K562 (cell line): ENCODE data around the gene ZNF215. TPM values are rescaled to one million over a fixed set of nuclear protein-coding genes. Genes with fewer than 3 reads are reported as not detected.

Experiments used
- ARID2 ChIP-seq: fragments of 450-650 bp; IDR thresholded peaks from 2 replicates; pipeline ENCODE4 v1.6.1; 2017; ENCODE audit warnings: antibody characterized with exemption, mild to moderate bottlenecking
- DMBX1 ChIP-seq: fragments of 250-450 bp; sonication (Bioruptor Pico); IDR thresholded peaks from 2 replicates; pipeline ENCODE4 v1.8.0; 2022; ENCODE audit warnings: inconsistent platforms, mild to moderate bottlenecking, moderate library complexity, borderline replicate concordance
- EHMT2 ChIP-seq: fragments of 450-650 bp; IDR thresholded peaks from 2 replicates; pipeline ENCODE4 v1.6.1; 2018; ENCODE audit warnings: antibody characterized with exemption
- ELF2 ChIP-seq: fragments of 250-450 bp; sonication (Bioruptor Pico); IDR thresholded peaks from 2 replicates; pipeline ENCODE4 v1.5.0; 2021; ENCODE audit warnings: mild to moderate bottlenecking
- GATAD2A ChIP-seq: fragments of 450-650 bp; IDR thresholded peaks from 2 replicates; pipeline ENCODE4 v1.6.1; 2017
- KAT8 ChIP-seq: fragments of 450-650 bp; IDR thresholded peaks from 2 replicates; pipeline ENCODE4 v1.6.1; 2016; ENCODE audit warnings: low read depth, mild to moderate bottlenecking
- MCM7 ChIP-seq, 2 experiments: fragments of 450-650 bp; IDR thresholded peaks; 2 replicates each; pipeline ENCODE4 v1.6.1; 2016 to 2018
- NCOA6 ChIP-seq: fragments of 450-650 bp; IDR thresholded peaks from 2 replicates; pipeline ENCODE4 v1.6.1; 2017; ENCODE audit warnings: mild to moderate bottlenecking
- NFYB ChIP-seq: IDR thresholded peaks from 2 replicates; pipeline ENCODE4 v1.6.1; 2011; ENCODE audit warnings: mild to moderate bottlenecking, moderate library complexity; ENCODE audit not compliant: insufficient read length; ENCODE audit errors: extremely low read depth
- SMARCA5 ChIP-seq: fragments of 450-650 bp; IDR thresholded peaks from 2 replicates; pipeline ENCODE4 v1.6.1; 2016
- TAL1 ChIP-seq: fragments of 450-650 bp; IDR thresholded peaks from 2 replicates; pipeline ENCODE4 v1.6.1; 2016; ENCODE audit warnings: mild to moderate bottlenecking
- TCF7 ChIP-seq: sonication (generic); IDR thresholded peaks from 2 replicates; pipeline ENCODE4 v1.6.1; 2016; ENCODE audit warnings: antibody characterized with exemption, borderline replicate concordance
- ZNF134 ChIP-seq: fragments of 250-450 bp; sonication (Bioruptor Pico); conservative IDR thresholded peaks from 2 replicates; pipeline ENCODE4 v1.4.0; 2020
- ZNF212 ChIP-seq: fragments of 450-650 bp; formaldehyde crosslinking; IDR thresholded peaks from 2 replicates; pipeline ENCODE4 v1.4.0; 2020; ENCODE audit warnings: mild to moderate bottlenecking
- ZNF23 ChIP-seq: fragments of 250-450 bp; sonication (Bioruptor Pico); IDR thresholded peaks from 2 replicates; pipeline ENCODE4 v1.4.0; 2020; ENCODE audit warnings: mild to moderate bottlenecking
- ZNF239 ChIP-seq: fragments of 250-450 bp; sonication (Bioruptor Pico); IDR thresholded peaks from 2 replicates; pipeline ENCODE4 v1.4.0; 2020; ENCODE audit warnings: mild to moderate bottlenecking
- ZNF431 ChIP-seq: sonication (generic); formaldehyde crosslinking; IDR thresholded peaks from 2 replicates; pipeline ENCODE4 v1.8.0; 2022; ENCODE audit warnings: mild to moderate bottlenecking, missing genetic modification reagents
- ZNF79 ChIP-seq: fragments of 250-450 bp; sonication (Bioruptor Pico); IDR thresholded peaks from 2 replicates; pipeline ENCODE4 v1.4.0; 2020; ENCODE audit warnings: low read depth, mild to moderate bottlenecking, moderate library complexity
- polyA plus RNA-seq, 8 experiments: library from polyadenylated mRNA; depleted of rRNA in 4 of 8; stranded (reverse) in 5 of 8; unstranded in 3 of 8; fragments of >200 nt; fragmentation: Nextera tagmentation in 2 of 8; fragmentation: Illumina TruSeq in 1 of 8; extraction: Ambion mirVana in 2 of 8; extraction: Trizol in 1 of 8; gene quantifications; 2 replicates each; pipeline versions ENCODE4 v1.2.1 to v1.2.3, GENCODE V29; 2011 to 2014; ENCODE audit warnings: inconsistent platforms in 1 of 8, missing spikeins in 1 of 8
- total RNA-seq, 7 experiments: library from RNA; depleted of rRNA in 6 of 7; stranded (reverse); fragments of >200 nt in 6 of 7; fragmentation: Illumina TruSeq in 2 of 7; extraction: Trizol in 2 of 7; gene quantifications; 2 replicates each; pipeline versions ENCODE4 v1.2.1 to v1.2.3, GENCODE V29; 2011 to 2021; ENCODE audit warnings: low replicate concordance in 1 of 7
- TF ChIP-seq, protein P1 (sequence below): fragments of 250-450 bp; sonication (Bioruptor Pico); IDR thresholded peaks from 2 replicates; pipeline ENCODE4 v1.8.0; 2022; ENCODE audit warnings: moderate library complexity, mild to moderate bottlenecking, inconsistent platforms
- TF ChIP-seq, protein P2 (sequence below): IDR thresholded peaks from 2 replicates; pipeline ENCODE4 v1.6.1; 2011; ENCODE audit not compliant: insufficient read length; ENCODE audit errors: extremely low read depth
- TF ChIP-seq, protein P3 (sequence below): fragments of 250-450 bp; sonication (Bioruptor Pico); IDR thresholded peaks from 2 replicates; pipeline ENCODE4 v1.4.0; 2020; ENCODE audit warnings: mild to moderate bottlenecking, moderate library complexity

ZNF215 gene
- total and polyA plus RNA-seq, 9 of the 15 experiments (the other 6 are each of a cell fraction or from before 2014, with no cell fraction given), result 11.2 to 19.1 (median 14.2) TPM

DNA sequence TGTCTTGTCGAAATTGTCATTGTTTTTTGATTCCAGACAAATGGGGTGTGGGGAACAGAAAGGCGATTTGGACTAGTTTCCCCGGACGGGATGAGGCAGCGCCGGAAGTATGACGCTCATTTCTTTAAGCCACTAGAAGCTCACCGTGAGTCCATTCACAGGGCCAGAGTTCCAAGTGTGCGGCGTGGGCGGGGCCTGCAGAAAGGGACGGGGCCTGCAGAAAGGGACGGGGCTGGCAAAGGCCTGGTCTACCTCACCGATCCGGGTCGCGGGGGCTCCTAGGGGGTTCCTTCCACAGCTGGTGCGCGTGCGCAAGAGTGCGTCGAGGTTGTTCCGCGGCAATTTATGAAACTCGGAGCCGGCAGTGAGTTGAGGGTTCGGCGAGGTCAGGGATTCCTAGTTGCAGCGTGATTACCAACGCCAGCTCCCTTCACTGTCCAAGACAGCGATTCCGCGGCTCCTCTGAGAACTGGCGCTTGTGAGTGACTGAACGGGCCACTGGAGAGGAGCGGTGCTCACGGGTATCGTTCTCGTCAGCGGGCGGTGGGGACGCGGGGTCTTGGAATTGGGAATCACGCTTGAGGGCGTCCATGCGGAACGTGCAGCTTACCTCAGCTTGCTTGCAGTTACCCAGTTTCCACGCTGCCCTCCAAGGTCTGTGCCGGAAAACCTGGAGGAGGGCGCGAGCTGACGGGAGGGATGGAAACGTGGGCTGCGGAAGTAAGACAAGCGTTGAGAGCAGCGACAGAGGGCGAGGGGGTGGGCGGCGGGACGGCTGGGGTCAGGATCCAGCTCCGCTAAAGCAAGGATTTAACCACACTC lies at the start of gene ZNF215 (continued):
- TF ChIP-seq TAL1, result no peak
- no peak for TF ChIP-seq ELF2 (CRISPR knock-in tag)
- no peak for TF ChIP-seq ZNF431 (CRISPR knock-in tag)
- no peak for TF ChIP-seq MCM7 (IDR thresholded peaks at IDR 0.05)
- TF ChIP-seq TCF7, result 0 out of 2 replicates have a peak, but pooled peaks have one; percentile 27
- no peak for TF ChIP-seq KAT8
- no peak for TF ChIP-seq NFYB
- peak; percentile 4; the same call in 1 of the 2 replicates for TF ChIP-seq EHMT2
- TF ChIP-seq SMARCA5, result no peak
- TF ChIP-seq, protein P1, sequence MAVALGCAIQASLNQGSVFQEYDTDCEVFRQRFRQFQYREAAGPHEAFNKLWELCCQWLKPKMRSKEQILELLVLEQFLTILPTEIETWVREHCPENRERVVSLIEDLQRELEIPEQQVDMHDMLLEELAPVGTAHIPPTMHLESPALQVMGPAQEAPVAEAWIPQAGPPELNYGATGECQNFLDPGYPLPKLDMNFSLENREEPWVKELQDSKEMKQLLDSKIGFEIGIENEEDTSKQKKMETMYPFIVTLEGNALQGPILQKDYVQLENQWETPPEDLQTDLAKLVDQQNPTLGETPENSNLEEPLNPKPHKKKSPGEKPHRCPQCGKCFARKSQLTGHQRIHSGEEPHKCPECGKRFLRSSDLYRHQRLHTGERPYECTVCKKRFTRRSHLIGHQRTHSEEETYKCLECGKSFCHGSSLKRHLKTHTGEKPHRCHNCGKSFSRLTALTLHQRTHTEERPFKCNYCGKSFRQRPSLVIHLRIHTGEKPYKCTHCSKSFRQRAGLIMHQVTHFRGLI (CRISPR knock-in tag), result no peak
- TF ChIP-seq ZNF212, result no peak
- no peak for TF ChIP-seq ZNF239 (CRISPR knock-in tag)
- no peak for TF ChIP-seq DMBX1
- TF ChIP-seq GATAD2A, result no peak; the same call in 1 of the 2 replicates
- TF ChIP-seq, protein P2, sequence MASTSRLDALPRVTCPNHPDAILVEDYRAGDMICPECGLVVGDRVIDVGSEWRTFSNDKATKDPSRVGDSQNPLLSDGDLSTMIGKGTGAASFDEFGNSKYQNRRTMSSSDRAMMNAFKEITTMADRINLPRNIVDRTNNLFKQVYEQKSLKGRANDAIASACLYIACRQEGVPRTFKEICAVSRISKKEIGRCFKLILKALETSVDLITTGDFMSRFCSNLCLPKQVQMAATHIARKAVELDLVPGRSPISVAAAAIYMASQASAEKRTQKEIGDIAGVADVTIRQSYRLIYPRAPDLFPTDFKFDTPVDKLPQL, result no peak
- TF ChIP-seq ZNF79 (CRISPR knock-in tag), result no peak
- TF ChIP-seq ZNF134, result no peak
- TF ChIP-seq NCOA6, result no peak
- TF ChIP-seq ARID2, result no peak
- TF ChIP-seq, protein P3, sequence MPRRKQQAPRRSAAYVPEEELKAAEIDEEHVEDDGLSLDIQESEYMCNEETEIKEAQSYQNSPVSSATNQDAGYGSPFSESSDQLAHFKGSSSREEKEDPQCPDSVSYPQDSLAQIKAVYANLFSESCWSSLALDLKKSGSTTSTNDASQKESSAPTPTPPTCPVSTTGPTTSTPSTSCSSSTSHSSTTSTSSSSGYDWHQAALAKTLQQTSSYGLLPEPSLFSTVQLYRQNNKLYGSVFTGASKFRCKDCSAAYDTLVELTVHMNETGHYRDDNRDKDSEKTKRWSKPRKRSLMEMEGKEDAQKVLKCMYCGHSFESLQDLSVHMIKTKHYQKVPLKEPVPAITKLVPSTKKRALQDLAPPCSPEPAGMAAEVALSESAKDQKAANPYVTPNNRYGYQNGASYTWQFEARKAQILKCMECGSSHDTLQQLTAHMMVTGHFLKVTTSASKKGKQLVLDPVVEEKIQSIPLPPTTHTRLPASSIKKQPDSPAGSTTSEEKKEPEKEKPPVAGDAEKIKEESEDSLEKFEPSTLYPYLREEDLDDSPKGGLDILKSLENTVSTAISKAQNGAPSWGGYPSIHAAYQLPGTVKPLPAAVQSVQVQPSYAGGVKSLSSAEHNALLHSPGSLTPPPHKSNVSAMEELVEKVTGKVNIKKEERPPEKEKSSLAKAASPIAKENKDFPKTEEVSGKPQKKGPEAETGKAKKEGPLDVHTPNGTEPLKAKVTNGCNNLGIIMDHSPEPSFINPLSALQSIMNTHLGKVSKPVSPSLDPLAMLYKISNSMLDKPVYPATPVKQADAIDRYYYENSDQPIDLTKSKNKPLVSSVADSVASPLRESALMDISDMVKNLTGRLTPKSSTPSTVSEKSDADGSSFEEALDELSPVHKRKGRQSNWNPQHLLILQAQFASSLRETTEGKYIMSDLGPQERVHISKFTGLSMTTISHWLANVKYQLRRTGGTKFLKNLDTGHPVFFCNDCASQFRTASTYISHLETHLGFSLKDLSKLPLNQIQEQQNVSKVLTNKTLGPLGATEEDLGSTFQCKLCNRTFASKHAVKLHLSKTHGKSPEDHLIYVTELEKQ, result no peak
- TF ChIP-seq ZNF23 (CRISPR knock-in tag), result no peak
